Measurements from ENCODE around the gene CDS1. TPM values are rescaled to one million over a fixed set of nuclear protein-coding genes. Genes with fewer than 3 reads are reported as not detected.
"Not testable (repeated sequence)": the region's sequence is repeated elsewhere in the genome, so short reads cannot be mapped to it uniquely, and the experiment has no call there.

Gene CDS1
- total and polyA plus RNA-seq, 4 experiments from 2014 or later: 0.12 to 0.83 (median 0.49) TPM

DNA sequence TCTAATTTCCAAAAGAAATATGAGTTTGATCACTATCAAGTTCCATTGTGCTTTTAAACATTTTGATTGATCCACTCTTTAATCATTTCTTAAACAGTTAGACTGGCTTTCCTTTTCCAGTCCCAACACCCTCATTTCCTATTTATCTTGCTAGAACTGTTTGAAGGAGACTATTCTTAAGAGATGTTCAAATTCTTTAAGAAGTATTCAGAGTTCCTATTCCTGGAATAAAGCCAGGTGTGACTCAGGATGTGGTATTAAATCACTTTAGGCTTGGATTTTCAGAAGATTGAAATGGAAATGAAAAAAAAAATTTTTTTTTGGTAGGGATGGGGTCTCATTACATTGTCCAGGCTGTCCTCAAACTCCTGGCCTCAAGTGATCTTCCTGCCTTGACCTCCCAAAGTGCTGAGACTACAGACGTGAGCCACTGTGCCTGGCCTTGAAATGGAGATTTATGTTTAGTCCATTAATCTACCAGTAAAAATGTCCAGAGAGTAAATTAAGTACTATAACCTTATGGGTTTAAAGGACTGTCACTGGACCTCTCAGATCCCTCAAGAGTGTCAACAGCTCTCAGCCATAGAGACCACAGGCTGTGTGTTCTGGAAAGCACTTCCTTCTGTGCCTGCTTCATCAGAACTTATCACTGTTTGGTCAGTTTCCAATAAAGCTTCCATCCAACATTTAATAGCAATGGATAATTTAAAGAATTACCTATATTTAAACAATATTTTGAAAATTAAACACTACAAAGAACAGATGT lies 90.7 kb downstream of the CDS1 start:
- H3K4me3 ChIP-seq (ENCODE audit: low read length in 2 of 2): no peak overlapping the region
- no peaks in the 10 kb centered on the region for H3K9me3 Mint-ChIP-seq
- no peaks in the 10 kb centered on the region for H3K27me3 ChIP-seq (ENCODE audit: insufficient read depth, low read length)
- ChIA-PET POLR2A (ENCODE audit: partially characterized antibody) (no interaction called here), CTCF (ENCODE audit: partially characterized antibody) (no interaction called here)
- intact Hi-C loops (cut with micrococcal nuclease): no loop called here
- no peak overlapping the region for H3K4me3 Mint-ChIP-seq
- H3K36me3 Mint-ChIP-seq: no peaks in the 10 kb centered on the region
- peaks cover 0 to 2% of the 10 kb centered on the region in 2 donors for H3K27me3 Mint-ChIP-seq
- H3K36me3 ChIP-seq (ENCODE audit: insufficient read depth, low read length): no peaks in the 10 kb centered on the region
- H3K27ac Mint-ChIP-seq: no peak overlapping the region
- H3K9me3 ChIP-seq (ENCODE audit: control insufficient read depth in 1 of 2, low read length in 2 of 2): no peaks in the 10 kb centered on the region
- DNase-seq: no peak
- no peaks in the 10 kb centered on the region for H3K4me1 ChIP-seq (ENCODE audit: insufficient read depth, low read length)
- H3K27ac ChIP-seq (ENCODE audit: low read depth, low read length): no peak overlapping the region
- no peaks in the 10 kb centered on the region for H3K4me1 Mint-ChIP-seq

DNA sequence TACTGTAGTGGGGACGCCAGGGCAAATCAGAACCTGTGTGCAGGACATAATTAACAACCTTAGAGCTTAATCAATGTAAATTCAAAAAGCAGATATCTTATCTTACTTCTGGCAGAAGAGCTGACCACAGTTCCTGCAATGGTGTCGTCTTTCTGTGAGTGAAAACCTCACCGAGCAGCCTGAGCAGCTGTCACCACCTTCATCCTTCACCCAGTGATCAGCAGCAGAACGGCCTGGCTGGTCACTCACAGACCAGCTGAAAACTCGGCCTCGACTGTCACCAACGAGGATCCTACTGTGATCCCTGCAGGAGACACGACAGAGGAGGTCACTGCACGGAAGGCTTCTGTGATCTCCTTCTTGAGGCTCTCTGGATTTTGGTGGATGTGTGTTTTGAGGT lies 94.2 kb downstream of the CDS1 start:
- CTCF ChIA-PET (ENCODE audit: partially characterized antibody): no interaction called here

GRCh38 chr4:84677995-84678394 lies 95.1 kb downstream of the CDS1 start:
- H3K36me3 ChIP-seq (ENCODE audit: insufficient read depth, low read length): no peaks in the 10 kb centered on the region
- Mint-ChIP-seq H3K27me3 (peaks cover 0 to 2% of the 10 kb centered on the region in 2 donors), H3K36me3 (no peaks in the 10 kb centered on the region), H3K27ac (no peak overlapping the region), H3K4me3 (no peak overlapping the region), H3K4me1 (peaks cover 0 to 9% (median 4%) of the 10 kb centered on the region in 4 donors), H3K9me3 (no peaks in the 10 kb centered on the region)
- H3K4me1 ChIP-seq (ENCODE audit: insufficient read depth, low read length): no peaks in the 10 kb centered on the region
- intact Hi-C loops (cut with micrococcal nuclease): no loop called here
- POLR2A ChIA-PET (ENCODE audit: partially characterized antibody): no interaction called here
- H3K9me3 ChIP-seq (ENCODE audit: control insufficient read depth in 1 of 2, low read length in 2 of 2): no peaks in the 10 kb centered on the region
- no peak for DNase-seq
- H3K27ac ChIP-seq (ENCODE audit: low read depth, low read length): no peak overlapping the region
- CTCF ChIA-PET (ENCODE audit: partially characterized antibody): no interaction called here
- H3K27me3 ChIP-seq (ENCODE audit: insufficient read depth, low read length): no peaks in the 10 kb centered on the region
- H3K4me3 ChIP-seq (ENCODE audit: low read length in 2 of 2): no peak overlapping the region

More for the DNA sequence above, 94.2 kb downstream of the CDS1 start:
- no peak overlapping the region for H3K4me3 Mint-ChIP-seq
- H3K36me3 ChIP-seq (ENCODE audit: insufficient read depth, low read length): no peaks in the 10 kb centered on the region
- DNase-seq: no peak
- H3K4me1 Mint-ChIP-seq: peaks cover 0 to 9% (median 4%) of the 10 kb centered on the region in 4 donors
- no peak overlapping the region for H3K4me3 ChIP-seq (ENCODE audit: low read length in 2 of 2)
- no peaks in the 10 kb centered on the region for H3K9me3 ChIP-seq (ENCODE audit: control insufficient read depth in 1 of 2, low read length in 2 of 2)
- peaks cover 0 to 2% of the 10 kb centered on the region in 2 donors for H3K27me3 Mint-ChIP-seq
- intact Hi-C loops (cut with micrococcal nuclease): no loop called here
- POLR2A ChIA-PET (ENCODE audit: partially characterized antibody): interaction anchor here (0.7 kb wide), 1 partner anchor 19 kb away, joined by 3 read pairs; no protein-coding TSS in a partner anchor
- no peak overlapping the region for H3K27ac Mint-ChIP-seq
- H3K27ac ChIP-seq (ENCODE audit: low read depth, low read length): no peak overlapping the region
- H3K36me3 Mint-ChIP-seq: no peaks in the 10 kb centered on the region
- H3K27me3 ChIP-seq (ENCODE audit: insufficient read depth, low read length): no peaks in the 10 kb centered on the region
- H3K4me1 ChIP-seq (ENCODE audit: insufficient read depth, low read length): no peaks in the 10 kb centered on the region
- no peaks in the 10 kb centered on the region for H3K9me3 Mint-ChIP-seq

- CTCF ChIA-PET (ENCODE audit: partially characterized antibody): no interaction called here
- Histone ChIP-seq H3K27ac (ENCODE audit: low read depth, low read length) (no peak overlapping the region), H3K9me3 (ENCODE audit: control insufficient read depth in 1 of 2, low read length in 2 of 2) (no peaks in the 10 kb centered on the region), H3K36me3 (ENCODE audit: insufficient read depth, low read length) (no peaks in the 10 kb centered on the region), H3K4me1 (ENCODE audit: insufficient read depth, low read length) (no peaks in the 10 kb centered on the region), H3K27me3 (ENCODE audit: insufficient read depth, low read length) (no peaks in the 10 kb centered on the region), H3K4me3 (ENCODE audit: low read length in 2 of 2) (no peak overlapping the region)
- Mint-ChIP-seq H3K27ac (no peak overlapping the region), H3K9me3 (no peaks in the 10 kb centered on the region), H3K27me3 (peaks cover 2% of the 10 kb centered on the region in 2 donors), H3K4me3 (no peak overlapping the region), H3K36me3 (no peaks in the 10 kb centered on the region), H3K4me1 (peaks cover 0 to 10% (median 4%) of the 10 kb centered on the region in 4 donors)
- POLR2A ChIA-PET (ENCODE audit: partially characterized antibody): no interaction called here
- intact Hi-C loops (cut with micrococcal nuclease): no loop called here
- no peak for DNase-seq
These were observed 96.2 kb downstream of the CDS1 start for GRCh38 chr4:84678976-84679744.

GRCh38 chr4:84680956-84681355 lies 98.0 kb downstream of the CDS1 start:
- POLR2A ChIA-PET (ENCODE audit: partially characterized antibody): no interaction called here
- H3K4me1 ChIP-seq (ENCODE audit: insufficient read depth, low read length): no peaks in the 10 kb centered on the region
- no peaks in the 10 kb centered on the region for H3K9me3 ChIP-seq (ENCODE audit: control insufficient read depth in 1 of 2, low read length in 2 of 2)
- DNase-seq: no peak
- intact Hi-C loops (cut with micrococcal nuclease): no loop called here
- Mint-ChIP-seq H3K27ac (no peak overlapping the region), H3K4me3 (no peak overlapping the region), H3K9me3 (no peaks in the 10 kb centered on the region), H3K36me3 (no peaks in the 10 kb centered on the region), H3K4me1 (peaks cover 0 to 22% (median 4%) of the 10 kb centered on the region in 4 donors), H3K27me3 (peaks cover 2% of the 10 kb centered on the region in 2 donors)
- no peak overlapping the region for H3K4me3 ChIP-seq (ENCODE audit: low read length in 2 of 2)
- no peaks in the 10 kb centered on the region for H3K36me3 ChIP-seq (ENCODE audit: insufficient read depth, low read length)
- no peak overlapping the region for H3K27ac ChIP-seq (ENCODE audit: low read depth, low read length)
- no peaks in the 10 kb centered on the region for H3K27me3 ChIP-seq (ENCODE audit: insufficient read depth, low read length)
- CTCF ChIA-PET (ENCODE audit: partially characterized antibody): no interaction called here

DNA sequence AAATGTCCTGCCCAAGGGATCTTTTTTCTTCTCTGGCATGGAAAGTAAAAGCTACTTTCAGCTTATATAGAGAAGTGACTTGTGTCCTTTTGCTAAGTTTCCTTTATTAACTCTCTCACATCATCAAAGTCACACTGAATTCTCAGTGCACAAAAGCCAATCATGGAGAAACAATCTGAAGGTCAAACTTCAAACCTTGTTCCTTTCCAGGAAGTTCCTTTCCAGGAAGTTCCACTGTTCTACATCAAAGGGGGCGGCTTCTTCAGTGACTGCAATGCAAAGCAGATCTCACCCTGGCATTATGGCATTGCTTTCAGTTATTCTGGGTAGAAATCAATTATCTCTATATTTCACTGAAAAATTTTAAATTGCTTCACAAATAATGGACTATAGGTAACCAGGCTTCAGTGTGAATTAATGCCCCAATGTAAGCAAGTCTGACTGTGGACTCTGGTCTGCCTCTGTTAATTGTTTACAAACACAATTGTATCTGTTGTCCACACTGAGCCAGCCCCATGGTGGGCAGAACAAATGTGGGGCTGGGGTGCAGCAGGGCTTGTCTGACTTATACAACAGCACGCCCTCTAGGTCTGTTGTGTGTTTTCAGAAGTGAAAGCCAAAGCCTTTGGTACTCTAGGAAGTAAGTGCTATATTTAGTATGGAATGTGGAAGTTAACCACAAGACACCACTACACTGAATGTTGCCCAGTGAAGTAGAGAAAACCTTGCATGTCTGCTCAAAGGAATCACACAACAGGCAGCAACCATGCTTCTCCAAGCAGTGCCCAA lies 98.8 kb downstream of the CDS1 start:
- Mint-ChIP-seq H3K27ac (no peak overlapping the region), H3K4me1 (peaks cover 0 to 22% (median 4%) of the 10 kb centered on the region in 4 donors), H3K4me3 (no peak overlapping the region)

DNA sequence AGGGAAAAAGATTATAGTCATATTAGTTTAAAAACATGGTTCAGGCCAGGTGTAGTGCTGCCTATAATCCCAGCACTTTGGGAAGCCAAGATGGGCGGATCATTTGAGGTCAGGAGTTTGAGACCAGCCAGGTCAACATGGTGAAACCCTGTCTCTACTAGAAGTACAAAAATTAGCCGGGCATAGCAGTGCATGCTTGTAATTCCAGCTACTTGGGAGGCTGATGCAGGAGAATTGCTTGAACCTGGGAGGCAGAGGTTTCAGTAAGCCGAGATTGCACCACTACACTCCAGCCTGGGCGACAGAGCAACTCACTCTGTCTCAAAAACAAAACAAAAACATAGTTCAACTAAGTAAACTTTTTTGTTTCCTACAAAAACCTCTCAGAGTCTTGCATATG lies 99.7 kb downstream of the CDS1 start:
- H3K4me3 ChIP-seq (ENCODE audit: low read length in 2 of 2); intact Hi-C loops (cut with micrococcal nuclease): not testable (repeated sequence)

More for the DNA sequence above, 98.8 kb downstream of the CDS1 start:
- Mint-ChIP-seq H3K9me3 (no peaks in the 10 kb centered on the region), H3K27me3 (peaks cover 2% of the 10 kb centered on the region in 2 donors), H3K36me3 (no peaks in the 10 kb centered on the region)
- intact Hi-C loops (cut with micrococcal nuclease): no loop called here
- POLR2A ChIA-PET (ENCODE audit: partially characterized antibody): no interaction called here
- CTCF ChIA-PET (ENCODE audit: partially characterized antibody): no interaction called here
- DNase-seq: no peak
- Histone ChIP-seq H3K36me3 (ENCODE audit: insufficient read depth, low read length) (no peaks in the 10 kb centered on the region), H3K4me1 (ENCODE audit: insufficient read depth, low read length) (no peaks in the 10 kb centered on the region), H3K9me3 (ENCODE audit: control insufficient read depth in 1 of 2, low read length in 2 of 2) (no peaks in the 10 kb centered on the region), H3K27ac (ENCODE audit: low read depth, low read length) (no peak overlapping the region), H3K27me3 (ENCODE audit: insufficient read depth, low read length) (no peaks in the 10 kb centered on the region), H3K4me3 (ENCODE audit: low read length in 2 of 2) (no peak overlapping the region)

More for the DNA sequence above, 99.7 kb downstream of the CDS1 start:
- peaks cover 0 to 22% (median 4%) of the 10 kb centered on the region in 4 donors for H3K4me1 Mint-ChIP-seq
- POLR2A ChIA-PET (ENCODE audit: partially characterized antibody); H3K9me3 Mint-ChIP-seq; H3K27me3 Mint-ChIP-seq; H3K27ac ChIP-seq (ENCODE audit: low read depth, low read length); H3K36me3 ChIP-seq (ENCODE audit: insufficient read depth, low read length); DNase-seq; H3K4me1 ChIP-seq (ENCODE audit: insufficient read depth, low read length); H3K4me3 Mint-ChIP-seq; H3K27ac Mint-ChIP-seq; CTCF ChIA-PET (ENCODE audit: partially characterized antibody); H3K9me3 ChIP-seq (ENCODE audit: control insufficient read depth in 1 of 2, low read length in 2 of 2); H3K36me3 Mint-ChIP-seq; H3K27me3 ChIP-seq (ENCODE audit: insufficient read depth, low read length): not testable (repeated sequence)
